ENCODE results near the gene RHOBTB3.

- TF ChIP-seq CTCF (IDR thresholded peaks at IDR 0.05) (no peak), POLR2AphosphoS5 (IDR thresholded peaks at IDR 0.05) (no peak), POLR2A (IDR thresholded peaks at IDR 0.05) (no peak)
These were observed 33.1 kb upstream of the RHOBTB3 start for GRCh38 chr5:95697781-95698681.

Data from breast epithelium (tissue), 3 donors.